Sigmoid colon (tissue), 7 donors: ENCODE results near the gene PCSK9. TPM values are rescaled to one million over a fixed set of nuclear protein-coding genes. Genes with fewer than 3 reads are reported as not detected.

Source experiments
- DNase-seq: peaks from one replicate; pipeline ENCODE4 v3.0.0-alpha.2; 2019
- H3K27ac ChIP-seq, 4 donors: fragments of 200-600 bp; sonication (generic); one replicate each; pipeline ENCODE4 v1.5.1; 2016 to 2019; ENCODE audit warnings: mild to moderate bottlenecking in 1 of 4
- H3K27me3 ChIP-seq, 3 donors: fragments of 200-600 bp; sonication (generic); one replicate each; pipeline ENCODE4 v1.5.1; 2019; ENCODE audit warnings: mild to moderate bottlenecking in 1 of 3
- H3K36me3 ChIP-seq, 4 donors: fragments of 200-600 bp; sonication (generic); one replicate each; pipeline ENCODE4 v1.5.1; 2016 to 2019
- H3K4me1 ChIP-seq, 4 donors: fragments of 200-600 bp; sonication (generic); one replicate each; pipeline ENCODE4 v1.5.1; 2017 to 2019
- H3K4me3 ChIP-seq, 4 donors: fragments of 200-600 bp; sonication (generic); one replicate each; pipeline ENCODE4 v1.5.1; 2017 to 2019; ENCODE audit warnings: mild to moderate bottlenecking in 2 of 4, moderate library complexity in 1 of 4
- H3K9me3 ChIP-seq, 4 donors: fragments of 200-600 bp in 3 of 4; sonication (generic) in 3 of 4; one replicate each; pipeline versions ENCODE4 v1.5.1 to v1.6.1; 2013 to 2019
- EP300 ChIP-seq, 4 donors: sonication (generic); formaldehyde crosslinking; IDR thresholded peaks; one replicate each; pipeline ENCODE4 v1.6.1; 2017; ENCODE audit warnings: antibody characterized with exemption in 4 of 4
- POLR2A ChIP-seq, 2 donors: fragments of 450-650 bp; IDR thresholded peaks; one replicate each; pipeline ENCODE4 v1.6.1; 2016; ENCODE audit warnings: antibody characterized with exemption in 2 of 2, mild to moderate bottlenecking in 2 of 2, moderate library complexity in 2 of 2
- POLR2AphosphoS5 ChIP-seq, 4 donors: sonication (generic); formaldehyde crosslinking; IDR thresholded peaks; one replicate each; pipeline ENCODE4 v1.6.1; 2017; ENCODE audit warnings: antibody characterized with exemption in 4 of 4
- WGBS, 2 donors: extraction: QIAGEN DNeasy Blood & Tissue Kit; methylation state at CpG; one replicate each; pipeline ENCODE4 v1.1.7; 2013; 5-methylcytosine and 5-hydroxymethylcytosine counted together
- intact Hi-C: fragments of 100-400 bp; cut with DNase I; formaldehyde crosslinking; loops from one replicate; pipeline ENCODE4 v1.15.1; 2023
- polyA plus RNA-seq, 3 donors: library from polyadenylated mRNA; stranded (reverse); fragments of 200-250 nt; gene quantifications; one replicate each; pipeline ENCODE4 v1.2.3, GENCODE V29; 2013
- total RNA-seq, 4 donors: library from RNA; depleted of rRNA; stranded (reverse); fragments of >200 nt; gene quantifications; one replicate each; pipeline ENCODE4 v1.1.0, GENCODE V29; 2016
- TF ChIP-seq, protein P1 (sequence below), 4 experiments: fragments of 450-650 bp in 3 of 4; fragments of 200-600 bp in 1 of 4; IDR thresholded peaks; one replicate each; pipeline ENCODE4 v1.5.1; 2016 to 2019; ENCODE audit warnings: antibody characterized with exemption in 4 of 4, mild to moderate bottlenecking in 3 of 4, moderate library complexity in 2 of 4
- donor health status: healthy with polysubstance abuse.
- donor health status: Bipolar disorder and iron deficiency.
- donor health status: healthy.

The PCSK9 gene
- total and polyA plus RNA-seq, 7 donors, result 0.28 to 41.9 (median 3.4) TPM; not detected in 3

DNA sequence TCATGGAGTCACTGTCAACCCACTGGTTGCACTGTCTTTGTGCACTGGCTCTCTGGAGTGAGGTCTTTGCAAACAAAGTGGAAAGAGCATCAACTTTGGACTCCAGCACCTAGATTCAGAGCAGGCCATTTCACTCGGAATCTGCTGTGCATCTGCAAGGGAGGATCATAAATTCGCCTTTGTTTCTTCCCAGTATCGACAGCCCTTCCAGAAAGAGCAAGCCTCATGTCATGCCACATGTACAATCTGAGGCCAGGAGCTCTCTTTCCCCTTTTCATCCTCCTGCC lies 853 bp upstream of the PCSK9 start:
- TF ChIP-seq POLR2A (IDR thresholded peaks at IDR 0.05) (no peak), EP300 (IDR thresholded peaks at IDR 0.05) (no peak), POLR2AphosphoS5 (IDR thresholded peaks at IDR 0.05) (no peak)
- TF ChIP-seq, protein P1, sequence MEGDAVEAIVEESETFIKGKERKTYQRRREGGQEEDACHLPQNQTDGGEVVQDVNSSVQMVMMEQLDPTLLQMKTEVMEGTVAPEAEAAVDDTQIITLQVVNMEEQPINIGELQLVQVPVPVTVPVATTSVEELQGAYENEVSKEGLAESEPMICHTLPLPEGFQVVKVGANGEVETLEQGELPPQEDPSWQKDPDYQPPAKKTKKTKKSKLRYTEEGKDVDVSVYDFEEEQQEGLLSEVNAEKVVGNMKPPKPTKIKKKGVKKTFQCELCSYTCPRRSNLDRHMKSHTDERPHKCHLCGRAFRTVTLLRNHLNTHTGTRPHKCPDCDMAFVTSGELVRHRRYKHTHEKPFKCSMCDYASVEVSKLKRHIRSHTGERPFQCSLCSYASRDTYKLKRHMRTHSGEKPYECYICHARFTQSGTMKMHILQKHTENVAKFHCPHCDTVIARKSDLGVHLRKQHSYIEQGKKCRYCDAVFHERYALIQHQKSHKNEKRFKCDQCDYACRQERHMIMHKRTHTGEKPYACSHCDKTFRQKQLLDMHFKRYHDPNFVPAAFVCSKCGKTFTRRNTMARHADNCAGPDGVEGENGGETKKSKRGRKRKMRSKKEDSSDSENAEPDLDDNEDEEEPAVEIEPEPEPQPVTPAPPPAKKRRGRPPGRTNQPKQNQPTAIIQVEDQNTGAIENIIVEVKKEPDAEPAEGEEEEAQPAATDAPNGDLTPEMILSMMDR (IDR thresholded peaks at IDR 0.05), result no peak
- no peak overlapping the region for H3K4me3 ChIP-seq
- no peaks in the 10 kb centered on the region for H3K36me3 ChIP-seq
- no peak for DNase-seq
- intact Hi-C loops, result no loop called here
- WGBS, 2 donors, result 78 to 89% methylated on average over 3 of the region's 3 CpGs
- H3K4me1 ChIP-seq, result peaks cover 0 to 15% (median 11%) of the 10 kb centered on the region in 4 donors
- no peak overlapping the region for H3K27ac ChIP-seq
- peaks cover 0 to 61% (median 32%) of the 10 kb centered on the region in 3 donors for H3K27me3 ChIP-seq
- no peaks in the 10 kb centered on the region for H3K9me3 ChIP-seq

DNA sequence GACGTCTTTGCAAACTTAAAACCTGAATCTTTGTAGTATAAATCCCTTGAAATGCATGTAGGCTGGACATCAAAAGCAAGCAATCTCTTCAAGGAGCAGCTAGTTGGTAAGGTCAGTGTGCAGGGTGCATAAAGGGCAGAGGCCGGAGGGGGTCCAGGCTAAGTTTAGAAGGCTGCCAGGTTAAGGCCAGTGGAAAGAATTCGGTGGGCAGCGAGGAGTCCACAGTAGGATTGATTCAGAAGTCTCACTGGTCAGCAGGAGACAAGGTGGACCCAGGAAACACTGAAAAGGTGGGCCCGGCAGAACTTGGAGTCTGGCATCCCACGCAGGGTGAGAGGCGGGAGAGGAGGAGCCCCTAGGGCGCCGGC lies 390 bp upstream of the PCSK9 start:
- no peak overlapping the region for H3K27ac ChIP-seq
- no peak for DNase-seq
- no peaks in the 10 kb centered on the region for H3K9me3 ChIP-seq
- no peak overlapping the region for H3K4me3 ChIP-seq
- peaks cover 0 to 58% (median 32%) of the 10 kb centered on the region in 3 donors for H3K27me3 ChIP-seq
- TF ChIP-seq POLR2A (IDR thresholded peaks at IDR 0.05) (no peak), POLR2AphosphoS5 (IDR thresholded peaks at IDR 0.05) (no peak), EP300 (IDR thresholded peaks at IDR 0.05) (no peak)
- TF ChIP-seq, protein P1 (IDR thresholded peaks at IDR 0.05), result no peak
- peaks cover 0 to 15% (median 11%) of the 10 kb centered on the region in 4 donors for H3K4me1 ChIP-seq
- H3K36me3 ChIP-seq, result no peaks in the 10 kb centered on the region
- WGBS, 2 donors, result 35 to 40% methylated on average over 9 of the region's 9 CpGs
- intact Hi-C loops, result no loop called here

DNA sequence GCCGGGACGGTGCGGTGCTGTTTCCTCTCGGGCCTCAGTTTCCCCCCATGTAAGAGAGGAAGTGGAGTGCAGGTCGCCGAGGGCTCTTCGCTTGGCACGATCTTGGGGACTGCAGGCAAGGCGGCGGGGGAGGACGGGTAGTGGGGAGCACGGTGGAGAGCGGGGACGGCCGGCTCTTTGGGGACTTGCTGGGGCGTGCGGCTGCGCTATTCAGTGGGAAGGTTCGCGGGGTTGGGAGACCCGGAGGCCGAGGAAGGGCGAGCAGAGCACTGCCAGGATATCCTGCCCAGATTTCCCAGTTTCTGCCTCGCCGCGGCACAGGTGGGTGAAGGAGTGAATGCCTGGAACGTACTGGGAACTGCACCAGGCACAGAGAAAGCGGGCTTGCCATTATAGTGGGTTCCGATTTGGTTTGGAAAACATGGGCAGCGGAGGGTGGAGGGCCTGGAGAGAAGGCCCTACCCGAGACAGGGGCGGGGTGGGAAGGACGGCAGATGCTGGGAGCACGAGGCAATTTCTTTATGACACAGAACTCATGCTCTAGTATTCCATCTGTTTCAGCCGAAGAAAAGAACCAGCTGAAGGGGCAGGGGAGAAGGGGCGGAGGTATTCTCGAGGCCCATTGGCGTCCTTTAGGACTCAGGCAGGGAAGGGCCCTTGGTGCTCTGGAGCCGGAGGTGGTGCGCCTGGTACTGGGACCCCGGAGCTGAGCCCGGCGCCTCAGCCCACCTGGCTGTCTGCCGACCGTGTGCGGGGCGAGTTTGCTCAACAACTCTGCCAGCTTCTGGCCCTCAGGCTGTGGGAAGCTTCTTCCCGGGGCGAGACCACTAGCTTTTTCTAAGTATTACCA lies 960 bp downstream of the PCSK9 start:
- peaks cover 0 to 15% (median 11%) of the 10 kb centered on the region in 4 donors for H3K4me1 ChIP-seq
- peaks cover 0 to 49% (median 27%) of the 10 kb centered on the region in 3 donors for H3K27me3 ChIP-seq
- no peak overlapping the region for H3K27ac ChIP-seq
- no peaks in the 10 kb centered on the region for H3K9me3 ChIP-seq
- intact Hi-C loops, result no loop called here
- no peaks in the 10 kb centered on the region for H3K36me3 ChIP-seq
- 5 to 21% methylated on average over 49 of the region's 49 CpGs for WGBS, 2 donors
- TF ChIP-seq EP300 (IDR thresholded peaks at IDR 0.05) (no peak), POLR2AphosphoS5 (IDR thresholded peaks at IDR 0.05) (no peak), POLR2A (IDR thresholded peaks at IDR 0.05) (no peak)
- TF ChIP-seq, protein P1 (IDR thresholded peaks at IDR 0.05), result no peak
- DNase-seq, result no peak
- peak overlapping the region in 1 of 4 donors; percentile 6 for H3K4me3 ChIP-seq

DNA sequence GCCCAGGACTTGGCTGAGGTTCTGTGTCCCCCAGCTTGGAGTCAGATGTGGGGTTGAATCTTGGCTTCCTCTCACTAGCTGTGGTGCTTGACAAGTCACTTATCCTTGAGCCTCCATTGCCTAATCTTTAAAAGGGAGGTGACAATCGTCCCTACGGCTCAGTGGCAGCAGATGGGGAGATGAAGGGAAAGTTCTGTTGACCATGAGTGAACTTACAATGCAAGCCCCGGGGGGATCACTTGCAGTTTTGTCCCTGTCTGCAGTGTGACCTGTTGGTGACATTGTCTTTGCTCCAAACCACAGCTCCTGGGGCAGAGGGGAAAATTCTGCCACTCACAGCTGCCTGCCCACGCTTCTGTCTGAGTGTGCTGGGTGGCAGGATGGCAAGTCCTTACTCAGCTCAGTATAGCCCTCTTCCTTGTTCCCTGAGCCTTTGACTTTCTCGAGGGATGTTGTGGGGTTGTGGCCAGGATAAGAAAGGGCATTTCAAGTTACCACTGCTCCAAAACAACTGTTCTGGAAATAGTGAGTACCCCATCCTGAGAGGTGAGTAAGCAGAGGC lies 1.7 kb downstream of the PCSK9 start:
- intact Hi-C loops, result no loop called here
- H3K27me3 ChIP-seq, result peaks cover 0 to 42% (median 27%) of the 10 kb centered on the region in 3 donors

More for the DNA sequence above, 1.7 kb downstream of the PCSK9 start:
- WGBS, 2 donors, result 38 to 63% methylated on average over 5 of the region's 5 CpGs
- Histone ChIP-seq H3K36me3 (no peaks in the 10 kb centered on the region), H3K27ac (no peak overlapping the region), H3K9me3 (no peaks in the 10 kb centered on the region), H3K4me1 (peaks cover 0 to 15% (median 10%) of the 10 kb centered on the region in 4 donors), H3K4me3 (no peak overlapping the region)
- TF ChIP-seq POLR2AphosphoS5 (IDR thresholded peaks at IDR 0.05), result no peak
- TF ChIP-seq POLR2A (IDR thresholded peaks at IDR 0.05), result no peak
- TF ChIP-seq, protein P1 (IDR thresholded peaks at IDR 0.05), result no peak
- TF ChIP-seq EP300 (IDR thresholded peaks at IDR 0.05), result no peak
- no peak for DNase-seq
